ENCODE results near the gene ETV7. TPM values are rescaled to one million over a fixed set of nuclear protein-coding genes. Genes with fewer than 3 reads are reported as not detected.

Gene ETV7
- total and polyA plus RNA-seq, 2 experiments from 2014 or later, result 0.47 to 1.2 TPM

DNA sequence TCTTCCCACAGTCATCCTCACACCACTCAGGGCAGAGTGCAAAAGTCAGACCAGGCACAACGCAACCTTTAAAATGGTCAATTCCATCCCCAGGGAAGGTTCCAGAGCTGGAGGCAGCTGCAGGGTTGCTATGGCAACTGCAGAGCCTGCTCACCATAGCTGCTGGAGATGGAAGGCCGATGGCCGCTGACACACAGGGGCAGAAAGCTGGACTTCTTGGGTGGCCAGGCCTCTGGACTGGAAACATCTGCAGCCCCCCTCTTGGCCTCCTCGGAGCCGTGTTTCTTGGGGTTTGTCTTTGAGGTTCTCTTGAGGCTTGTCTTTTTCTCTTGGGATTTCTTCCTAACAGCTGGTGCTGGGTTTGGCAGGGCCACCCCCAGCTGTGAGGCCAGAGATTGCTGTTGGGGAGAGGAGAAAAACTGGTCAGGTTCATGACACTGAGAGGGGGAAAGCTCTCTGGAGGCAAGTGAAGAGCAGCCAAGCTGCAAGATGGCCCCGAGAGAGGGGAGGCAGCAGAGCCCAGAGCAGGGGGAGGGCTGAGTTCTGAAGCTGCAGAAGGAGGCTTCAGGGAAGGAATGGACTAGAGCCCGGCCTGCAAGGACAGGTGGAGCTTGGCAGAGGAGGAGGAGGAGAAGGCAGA is 61.0 kb downstream of the ETV7 start (continued):
- TF ChIP-seq, protein P1, sequence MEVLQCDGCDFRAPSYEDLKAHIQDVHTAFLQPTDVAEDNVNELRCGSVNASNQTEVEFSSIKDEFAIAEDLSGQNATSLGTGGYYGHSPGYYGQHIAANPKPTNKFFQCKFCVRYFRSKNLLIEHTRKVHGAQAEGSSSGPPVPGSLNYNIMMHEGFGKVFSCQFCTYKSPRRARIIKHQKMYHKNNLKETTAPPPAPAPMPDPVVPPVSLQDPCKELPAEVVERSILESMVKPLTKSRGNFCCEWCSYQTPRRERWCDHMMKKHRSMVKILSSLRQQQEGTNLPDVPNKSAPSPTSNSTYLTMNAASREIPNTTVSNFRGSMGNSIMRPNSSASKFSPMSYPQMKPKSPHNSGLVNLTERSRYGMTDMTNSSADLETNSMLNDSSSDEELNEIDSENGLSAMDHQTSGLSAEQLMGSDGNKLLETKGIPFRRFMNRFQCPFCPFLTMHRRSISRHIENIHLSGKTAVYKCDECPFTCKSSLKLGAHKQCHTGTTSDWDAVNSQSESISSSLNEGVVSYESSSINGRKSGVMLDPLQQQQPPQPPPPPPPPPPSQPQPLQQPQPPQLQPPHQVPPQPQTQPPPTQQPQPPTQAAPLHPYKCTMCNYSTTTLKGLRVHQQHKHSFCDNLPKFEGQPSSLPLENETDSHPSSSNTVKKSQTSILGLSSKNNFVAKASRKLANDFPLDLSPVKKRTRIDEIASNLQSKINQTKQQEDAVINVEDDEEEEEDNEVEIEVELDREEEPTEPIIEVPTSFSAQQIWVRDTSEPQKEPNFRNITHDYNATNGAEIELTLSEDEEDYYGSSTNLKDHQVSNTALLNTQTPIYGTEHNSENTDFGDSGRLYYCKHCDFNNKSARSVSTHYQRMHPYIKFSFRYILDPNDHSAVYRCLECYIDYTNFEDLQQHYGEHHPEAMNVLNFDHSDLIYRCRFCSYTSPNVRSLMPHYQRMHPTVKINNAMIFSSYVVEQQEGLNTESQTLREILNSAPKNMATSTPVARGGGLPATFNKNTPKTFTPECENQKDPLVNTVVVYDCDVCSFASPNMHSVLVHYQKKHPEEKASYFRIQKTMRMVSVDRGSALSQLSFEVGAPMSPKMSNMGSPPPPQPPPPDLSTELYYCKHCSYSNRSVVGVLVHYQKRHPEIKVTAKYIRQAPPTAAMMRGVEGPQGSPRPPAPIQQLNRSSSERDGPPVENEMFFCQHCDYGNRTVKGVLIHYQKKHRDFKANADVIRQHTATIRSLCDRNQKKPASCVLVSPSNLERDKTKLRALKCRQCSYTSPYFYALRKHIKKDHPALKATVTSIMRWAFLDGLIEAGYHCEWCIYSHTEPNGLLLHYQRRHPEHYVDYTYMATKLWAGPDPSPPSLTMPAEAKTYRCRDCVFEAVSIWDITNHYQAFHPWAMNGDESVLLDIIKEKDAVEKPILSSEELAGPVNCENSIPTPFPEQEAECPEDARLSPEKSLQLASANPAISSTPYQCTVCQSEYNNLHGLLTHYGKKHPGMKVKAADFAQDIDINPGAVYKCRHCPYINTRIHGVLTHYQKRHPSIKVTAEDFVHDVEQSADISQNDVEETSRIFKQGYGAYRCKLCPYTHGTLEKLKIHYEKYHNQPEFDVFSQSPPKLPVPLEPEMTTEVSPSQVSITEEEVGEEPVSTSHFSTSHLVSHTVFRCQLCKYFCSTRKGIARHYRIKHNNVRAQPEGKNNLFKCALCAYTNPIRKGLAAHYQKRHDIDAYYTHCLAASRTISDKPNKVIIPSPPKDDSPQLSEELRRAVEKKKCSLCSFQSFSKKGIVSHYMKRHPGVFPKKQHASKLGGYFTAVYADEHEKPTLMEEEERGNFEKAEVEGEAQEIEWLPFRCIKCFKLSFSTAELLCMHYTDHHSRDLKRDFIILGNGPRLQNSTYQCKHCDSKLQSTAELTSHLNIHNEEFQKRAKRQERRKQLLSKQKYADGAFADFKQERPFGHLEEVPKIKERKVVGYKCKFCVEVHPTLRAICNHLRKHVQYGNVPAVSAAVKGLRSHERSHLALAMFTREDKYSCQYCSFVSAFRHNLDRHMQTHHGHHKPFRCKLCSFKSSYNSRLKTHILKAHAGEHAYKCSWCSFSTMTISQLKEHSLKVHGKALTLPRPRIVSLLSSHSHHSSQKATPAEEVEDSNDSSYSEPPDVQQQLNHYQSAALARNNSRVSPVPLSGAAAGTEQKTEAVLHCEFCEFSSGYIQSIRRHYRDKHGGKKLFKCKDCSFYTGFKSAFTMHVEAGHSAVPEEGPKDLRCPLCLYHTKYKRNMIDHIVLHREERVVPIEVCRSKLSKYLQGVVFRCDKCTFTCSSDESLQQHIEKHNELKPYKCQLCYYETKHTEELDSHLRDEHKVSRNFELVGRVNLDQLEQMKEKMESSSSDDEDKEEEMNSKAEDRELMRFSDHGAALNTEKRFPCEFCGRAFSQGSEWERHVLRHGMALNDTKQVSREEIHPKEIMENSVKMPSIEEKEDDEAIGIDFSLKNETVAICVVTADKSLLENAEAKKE (CRISPR knock-in tag; IDR thresholded peaks at IDR 0.05), result no peak
- no peak for TF ChIP-seq POLR2AphosphoS5 (IDR thresholded peaks at IDR 0.05; ENCODE audit: low read depth)
- TF ChIP-seq, protein P2, sequence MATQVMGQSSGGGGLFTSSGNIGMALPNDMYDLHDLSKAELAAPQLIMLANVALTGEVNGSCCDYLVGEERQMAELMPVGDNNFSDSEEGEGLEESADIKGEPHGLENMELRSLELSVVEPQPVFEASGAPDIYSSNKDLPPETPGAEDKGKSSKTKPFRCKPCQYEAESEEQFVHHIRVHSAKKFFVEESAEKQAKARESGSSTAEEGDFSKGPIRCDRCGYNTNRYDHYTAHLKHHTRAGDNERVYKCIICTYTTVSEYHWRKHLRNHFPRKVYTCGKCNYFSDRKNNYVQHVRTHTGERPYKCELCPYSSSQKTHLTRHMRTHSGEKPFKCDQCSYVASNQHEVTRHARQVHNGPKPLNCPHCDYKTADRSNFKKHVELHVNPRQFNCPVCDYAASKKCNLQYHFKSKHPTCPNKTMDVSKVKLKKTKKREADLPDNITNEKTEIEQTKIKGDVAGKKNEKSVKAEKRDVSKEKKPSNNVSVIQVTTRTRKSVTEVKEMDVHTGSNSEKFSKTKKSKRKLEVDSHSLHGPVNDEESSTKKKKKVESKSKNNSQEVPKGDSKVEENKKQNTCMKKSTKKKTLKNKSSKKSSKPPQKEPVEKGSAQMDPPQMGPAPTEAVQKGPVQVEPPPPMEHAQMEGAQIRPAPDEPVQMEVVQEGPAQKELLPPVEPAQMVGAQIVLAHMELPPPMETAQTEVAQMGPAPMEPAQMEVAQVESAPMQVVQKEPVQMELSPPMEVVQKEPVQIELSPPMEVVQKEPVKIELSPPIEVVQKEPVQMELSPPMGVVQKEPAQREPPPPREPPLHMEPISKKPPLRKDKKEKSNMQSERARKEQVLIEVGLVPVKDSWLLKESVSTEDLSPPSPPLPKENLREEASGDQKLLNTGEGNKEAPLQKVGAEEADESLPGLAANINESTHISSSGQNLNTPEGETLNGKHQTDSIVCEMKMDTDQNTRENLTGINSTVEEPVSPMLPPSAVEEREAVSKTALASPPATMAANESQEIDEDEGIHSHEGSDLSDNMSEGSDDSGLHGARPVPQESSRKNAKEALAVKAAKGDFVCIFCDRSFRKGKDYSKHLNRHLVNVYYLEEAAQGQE (IDR thresholded peaks at IDR 0.05; ENCODE audit: unreplicated experiment), result no peak
- TF ChIP-seq EZH2 (IDR thresholded peaks at IDR 0.05; ENCODE audit: low read depth, unreplicated experiment), result no peak
- TF ChIP-seq STAT1 (IDR thresholded peaks at IDR 0.05; ENCODE audit: unreplicated experiment), result no peak
- no peak for TF ChIP-seq JUNB (IDR thresholded peaks at IDR 0.05; ENCODE audit: unreplicated experiment)
